HepG2 (cell line): ENCODE measurements around the gene LRP1B.

Experiments
- CHD2 ChIP-seq: IDR thresholded peaks from 2 replicates; pipeline ENCODE4 v1.6.1; 2011; ENCODE audit warnings: low read depth, low read length, improper control_type of control experiment
- HNF4G ChIP-seq, 2 experiments: sonication (generic) in 1 of 2; formaldehyde crosslinking in 1 of 2; IDR thresholded peaks; 2 replicates each; pipeline versions ENCODE4 v1.4.0 to v1.6.1; 2011 to 2020; ENCODE audit warnings: borderline replicate concordance in 2 of 2, low read depth in 2 of 2, mild to moderate bottlenecking in 2 of 2, low read length in 1 of 2, missing genetic modification reagents in 1 of 2, moderate library complexity in 1 of 2
- HOXA5 ChIP-seq: sonication (generic); formaldehyde crosslinking; IDR thresholded peaks from 2 replicates; pipeline ENCODE4 v1.4.0; 2020; ENCODE audit warnings: missing genetic modification reagents
- KDM5A ChIP-seq: fragments of 200-600 bp; sonication (generic); IDR thresholded peaks from 2 replicates; pipeline ENCODE4 v1.7.0; 2018; ENCODE audit warnings: antibody characterized with exemption, mild to moderate bottlenecking, low read length, borderline replicate concordance
- THAP7 ChIP-seq: sonication (generic); formaldehyde crosslinking; IDR thresholded peaks from 2 replicates; pipeline ENCODE4 v1.8.1; 2023; ENCODE audit warnings: mild to moderate bottlenecking, missing genetic modification reagents
- TP53 ChIP-seq: sonication (generic); formaldehyde crosslinking; conservative IDR thresholded peaks from 2 replicates; pipeline ENCODE4 v1.4.0; 2020; ENCODE audit warnings: missing genetic modification reagents
- ZBTB20 ChIP-seq: sonication (generic); formaldehyde crosslinking; IDR thresholded peaks from 2 replicates; pipeline ENCODE4 v1.8.1; 2023; ENCODE audit warnings: missing genetic modification reagents, low read depth, mild to moderate bottlenecking, borderline replicate concordance
- ZNF224 ChIP-seq: sonication (generic); formaldehyde crosslinking; IDR thresholded peaks from 2 replicates; pipeline ENCODE4 v1.5.0; 2020; ENCODE audit warnings: mild to moderate bottlenecking, missing genetic modification reagents
- ZNF251 ChIP-seq: sonication (generic); formaldehyde crosslinking; IDR thresholded peaks from 2 replicates; pipeline ENCODE4 v1.9.0; 2021; ENCODE audit warnings: mild to moderate bottlenecking, missing genetic modification reagents
- TF ChIP-seq, protein P1 (sequence below): IDR thresholded peaks from 2 replicates; pipeline ENCODE4 v1.6.1; 2016; ENCODE audit warnings: low read depth, control low read depth
- TF ChIP-seq, protein P2 (sequence below): sonication (generic); formaldehyde crosslinking; IDR thresholded peaks from 2 replicates; pipeline ENCODE4 v1.4.0; 2020; ENCODE audit warnings: missing genetic modification reagents
- TF ChIP-seq, protein P3 (sequence below): sonication (generic); formaldehyde crosslinking; IDR thresholded peaks from 2 replicates; pipeline ENCODE4 v1.5.0; 2020; ENCODE audit warnings: mild to moderate bottlenecking, missing genetic modification reagents, moderate library complexity

DNA sequence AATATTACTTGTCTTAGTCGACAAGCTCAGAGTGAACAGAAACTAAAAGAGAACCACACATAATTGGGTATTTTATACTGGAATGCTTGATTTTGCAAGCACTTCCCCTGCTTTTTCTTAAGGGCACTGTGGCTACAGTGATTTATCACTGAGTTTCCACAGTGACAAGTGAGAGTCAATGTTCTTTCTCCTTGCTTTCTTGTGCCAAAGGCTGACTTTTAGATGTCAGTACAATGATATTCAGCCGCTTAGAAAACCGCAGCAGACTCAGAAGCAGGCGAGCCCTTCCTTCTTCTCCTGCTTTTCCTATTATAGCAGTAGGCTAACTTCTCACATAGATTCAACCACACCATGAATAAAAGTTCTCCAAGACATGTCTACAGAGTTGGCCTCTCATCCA, 1747.0 kb downstream of the LRP1B start:
- no peak for TF ChIP-seq HNF4G (IDR thresholded peaks at IDR 0.05; ENCODE audit: borderline replicate concordance, low read depth, low read length)
- TF ChIP-seq HNF4G (CRISPR knock-in tag; IDR thresholded peaks at IDR 0.05; ENCODE audit: borderline replicate concordance, low read depth): no peak
- no peak for TF ChIP-seq CHD2
- no peak for TF ChIP-seq TP53 (CRISPR knock-in tag)
- TF ChIP-seq, protein P1, sequence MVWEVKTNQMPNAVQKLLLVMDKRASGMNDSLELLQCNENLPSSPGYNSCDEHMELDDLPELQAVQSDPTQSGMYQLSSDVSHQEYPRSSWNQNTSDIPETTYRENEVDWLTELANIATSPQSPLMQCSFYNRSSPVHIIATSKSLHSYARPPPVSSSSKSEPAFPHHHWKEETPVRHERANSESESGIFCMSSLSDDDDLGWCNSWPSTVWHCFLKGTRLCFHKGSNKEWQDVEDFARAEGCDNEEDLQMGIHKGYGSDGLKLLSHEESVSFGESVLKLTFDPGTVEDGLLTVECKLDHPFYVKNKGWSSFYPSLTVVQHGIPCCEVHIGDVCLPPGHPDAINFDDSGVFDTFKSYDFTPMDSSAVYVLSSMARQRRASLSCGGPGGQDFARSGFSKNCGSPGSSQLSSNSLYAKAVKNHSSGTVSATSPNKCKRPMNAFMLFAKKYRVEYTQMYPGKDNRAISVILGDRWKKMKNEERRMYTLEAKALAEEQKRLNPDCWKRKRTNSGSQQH: no peak
- TF ChIP-seq, protein P2, sequence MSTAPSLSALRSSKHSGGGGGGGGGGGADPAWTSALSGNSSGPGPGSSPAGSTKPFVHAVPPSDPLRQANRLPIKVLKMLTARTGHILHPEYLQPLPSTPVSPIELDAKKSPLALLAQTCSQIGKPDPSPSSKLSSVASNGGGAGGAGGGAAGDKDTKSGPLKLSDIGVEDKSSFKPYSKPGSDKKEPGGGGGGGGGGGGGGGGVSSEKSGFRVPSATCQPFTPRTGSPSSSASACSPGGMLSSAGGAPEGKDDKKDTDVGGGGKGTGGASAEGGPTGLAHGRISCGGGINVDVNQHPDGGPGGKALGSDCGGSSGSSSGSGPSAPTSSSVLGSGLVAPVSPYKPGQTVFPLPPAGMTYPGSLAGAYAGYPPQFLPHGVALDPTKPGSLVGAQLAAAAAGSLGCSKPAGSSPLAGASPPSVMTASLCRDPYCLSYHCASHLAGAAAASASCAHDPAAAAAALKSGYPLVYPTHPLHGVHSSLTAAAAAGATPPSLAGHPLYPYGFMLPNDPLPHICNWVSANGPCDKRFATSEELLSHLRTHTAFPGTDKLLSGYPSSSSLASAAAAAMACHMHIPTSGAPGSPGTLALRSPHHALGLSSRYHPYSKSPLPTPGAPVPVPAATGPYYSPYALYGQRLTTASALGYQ: no peak
- TF ChIP-seq ZBTB20: no peak
- TF ChIP-seq, protein P3, sequence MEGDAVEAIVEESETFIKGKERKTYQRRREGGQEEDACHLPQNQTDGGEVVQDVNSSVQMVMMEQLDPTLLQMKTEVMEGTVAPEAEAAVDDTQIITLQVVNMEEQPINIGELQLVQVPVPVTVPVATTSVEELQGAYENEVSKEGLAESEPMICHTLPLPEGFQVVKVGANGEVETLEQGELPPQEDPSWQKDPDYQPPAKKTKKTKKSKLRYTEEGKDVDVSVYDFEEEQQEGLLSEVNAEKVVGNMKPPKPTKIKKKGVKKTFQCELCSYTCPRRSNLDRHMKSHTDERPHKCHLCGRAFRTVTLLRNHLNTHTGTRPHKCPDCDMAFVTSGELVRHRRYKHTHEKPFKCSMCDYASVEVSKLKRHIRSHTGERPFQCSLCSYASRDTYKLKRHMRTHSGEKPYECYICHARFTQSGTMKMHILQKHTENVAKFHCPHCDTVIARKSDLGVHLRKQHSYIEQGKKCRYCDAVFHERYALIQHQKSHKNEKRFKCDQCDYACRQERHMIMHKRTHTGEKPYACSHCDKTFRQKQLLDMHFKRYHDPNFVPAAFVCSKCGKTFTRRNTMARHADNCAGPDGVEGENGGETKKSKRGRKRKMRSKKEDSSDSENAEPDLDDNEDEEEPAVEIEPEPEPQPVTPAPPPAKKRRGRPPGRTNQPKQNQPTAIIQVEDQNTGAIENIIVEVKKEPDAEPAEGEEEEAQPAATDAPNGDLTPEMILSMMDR: no peak
- TF ChIP-seq HOXA5: no peak
- TF ChIP-seq ZNF251 (CRISPR knock-in tag): no peak
- no peak for TF ChIP-seq KDM5A
- TF ChIP-seq ZNF224 (CRISPR knock-in tag): no peak
- TF ChIP-seq THAP7 (CRISPR knock-in tag): no peak
